ENCODE measurements around the gene RANBP3. TPM values are rescaled to one million over a fixed set of nuclear protein-coding genes. Genes with fewer than 3 reads are reported as not detected.

The RANBP3 gene
- total RNA-seq, 5 donors from 2014 or later (not counting 1 experiment from before 2014, with no cell fraction given): 90.2 to 101 (median 98.3) TPM

DNA sequence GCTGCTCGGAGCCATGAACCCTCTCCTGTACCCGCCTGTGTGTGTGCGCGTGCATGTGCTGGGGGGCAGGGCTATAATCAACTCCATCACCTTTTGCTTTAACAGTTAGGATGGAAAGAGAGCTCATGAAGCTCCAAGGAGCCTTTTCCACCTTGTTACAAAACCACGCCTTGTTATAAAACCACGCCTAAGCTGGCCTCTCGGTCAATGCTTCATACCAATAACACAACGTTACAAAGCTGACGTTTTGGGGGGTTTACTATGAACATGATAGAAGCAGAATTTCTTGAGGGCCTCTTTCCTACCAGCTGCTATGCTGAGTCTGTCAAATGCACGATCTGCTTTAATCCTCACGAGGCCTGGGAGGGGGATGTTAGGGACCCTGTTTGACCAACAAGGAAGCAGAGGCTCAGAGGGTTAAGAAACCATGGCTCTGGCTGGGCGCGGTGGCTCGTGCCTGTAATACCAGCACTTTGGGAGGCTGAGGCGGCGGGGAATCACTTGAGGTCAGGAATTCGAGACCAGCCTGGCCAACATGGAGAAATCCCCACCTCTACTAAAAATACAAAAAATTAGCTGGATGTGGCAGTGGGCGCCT lies 52.0 kb downstream of the RANBP3 start:
- CTCF ChIA-PET: no interaction called here
- Mint-ChIP-seq H3K27ac (no peak overlapping the region), H3K4me3 (no peak overlapping the region), H3K27me3 (no peaks in the 10 kb centered on the region), H3K36me3 (peaks cover 48% of the 10 kb centered on the region), H3K9me3 (no peaks in the 10 kb centered on the region), H3K4me1 (no peaks in the 10 kb centered on the region)
- POLR2A ChIA-PET: no interaction called here
- H3K4me3 ChIP-seq (ENCODE audit: control insufficient read depth in 1 of 2, extremely low read depth in 1 of 2, low read length in 1 of 2): no peak overlapping the region
- H3K4me1 ChIP-seq (ENCODE audit: control insufficient read depth in 1 of 2, extremely low read depth in 1 of 2, insufficient read depth in 2 of 2, low read length in 2 of 2): no peaks in the 10 kb centered on the region
- DNase-seq (no peak), ATAC-seq (replicated peaks in 1 of 4) (no peak)
- WGBS (ENCODE audit: insufficient coverage): 93% methylated on average over 3 of the region's 18 CpGs
- peaks cover 62 to 97% of the 10 kb centered on the region in 2 donors for H3K36me3 ChIP-seq (ENCODE audit: control insufficient read depth in 2 of 2, extremely low read depth in 1 of 2, insufficient read depth in 1 of 2, low read length in 1 of 2)
- H3K27ac ChIP-seq (ENCODE audit: low read length): no peak overlapping the region
- H3K9me3 ChIP-seq: no peaks in the 10 kb centered on the region
- no peaks in the 10 kb centered on the region for H3K27me3 ChIP-seq (replicated peaks in 1 of 2; ENCODE audit: control insufficient read depth in 2 of 2, extremely low read depth in 1 of 2, insufficient read depth in 2 of 2, low read length in 1 of 2)

DNA sequence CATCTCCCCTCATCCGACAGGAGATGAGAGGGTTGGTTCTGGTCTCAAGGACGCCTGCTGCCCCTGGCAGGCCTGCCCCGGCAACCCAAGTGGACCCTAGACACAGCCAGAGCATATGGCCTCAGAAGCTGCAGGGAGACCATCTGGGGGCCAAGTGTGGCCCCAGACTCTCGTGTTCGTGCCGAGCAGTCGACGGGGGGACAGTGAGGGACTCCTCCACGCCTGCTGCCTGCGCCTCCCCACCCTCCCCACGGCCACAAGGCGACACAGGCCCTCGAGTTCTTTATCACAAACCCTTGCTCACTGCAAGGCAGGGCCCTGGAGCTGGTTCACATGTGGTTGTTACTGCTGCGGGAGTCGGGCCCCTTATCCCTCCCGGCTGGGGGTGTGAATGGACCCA lies 54.6 kb downstream of the RANBP3 start:
- H3K9me3 Mint-ChIP-seq: no peaks in the 10 kb centered on the region
- H3K4me3 Mint-ChIP-seq: no peak overlapping the region
- no peak overlapping the region for H3K27ac Mint-ChIP-seq
- no peaks in the 10 kb centered on the region for H3K27me3 ChIP-seq (replicated peaks in 1 of 2; ENCODE audit: control insufficient read depth in 2 of 2, extremely low read depth in 1 of 2, insufficient read depth in 2 of 2, low read length in 1 of 2)
- no peak for ATAC-seq (replicated peaks in 1 of 4)
- 97% methylated on average over 13 of the region's 16 CpGs for WGBS (ENCODE audit: insufficient coverage)
- H3K27me3 Mint-ChIP-seq: no peaks in the 10 kb centered on the region
- DNase-seq: no peak
- no peaks in the 10 kb centered on the region for H3K4me1 Mint-ChIP-seq
- ChIA-PET POLR2A (no interaction called here), CTCF (no interaction called here)
- peaks cover 41% of the 10 kb centered on the region for H3K36me3 Mint-ChIP-seq
- no peaks in the 10 kb centered on the region for H3K9me3 ChIP-seq
- H3K27ac ChIP-seq (ENCODE audit: low read length): no peak overlapping the region
- peaks cover 57 to 96% of the 10 kb centered on the region in 2 donors for H3K36me3 ChIP-seq (ENCODE audit: control insufficient read depth in 2 of 2, extremely low read depth in 1 of 2, insufficient read depth in 1 of 2, low read length in 1 of 2)
- H3K4me1 ChIP-seq (ENCODE audit: control insufficient read depth in 1 of 2, extremely low read depth in 1 of 2, insufficient read depth in 2 of 2, low read length in 2 of 2): no peaks in the 10 kb centered on the region
- no peak overlapping the region for H3K4me3 ChIP-seq (ENCODE audit: control insufficient read depth in 1 of 2, extremely low read depth in 1 of 2, low read length in 1 of 2)

DNA sequence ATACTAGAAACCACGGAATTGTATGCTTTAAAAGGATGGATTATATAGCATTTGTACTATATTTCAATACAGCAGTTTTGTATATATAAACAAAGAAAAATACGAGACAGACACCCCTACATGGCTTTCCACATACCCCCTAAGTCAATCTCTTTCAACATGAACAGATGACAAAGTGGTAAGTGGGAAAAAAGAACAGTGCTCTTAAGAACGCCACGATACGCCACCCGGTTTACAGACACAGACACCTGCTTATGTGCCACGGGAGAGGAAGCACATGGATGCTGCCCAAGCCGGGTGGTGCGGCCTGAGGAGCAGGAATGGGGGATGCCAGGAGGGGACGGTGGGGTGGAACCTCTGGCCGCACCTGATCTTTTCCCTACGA lies 55.8 kb downstream of the RANBP3 start:
- H3K9me3 ChIP-seq: no peaks in the 10 kb centered on the region
- DNase-seq: no peak
- Mint-ChIP-seq H3K4me1 (no peaks in the 10 kb centered on the region), H3K9me3 (no peaks in the 10 kb centered on the region), H3K4me3 (no peak overlapping the region), H3K36me3 (peaks cover 35% of the 10 kb centered on the region), H3K27me3 (no peaks in the 10 kb centered on the region), H3K27ac (peak overlapping the region in 1 of 2 donors; percentile 50)
- CTCF ChIA-PET: interaction anchor here in 1 of 2 donors (0.6 kb wide), 1 partner anchor 177 kb away, joined by 4 read pairs; no protein-coding TSS in a partner anchor
- 95% methylated on average over 6 of the region's 12 CpGs for WGBS (ENCODE audit: insufficient coverage)
- H3K4me3 ChIP-seq (ENCODE audit: control insufficient read depth in 1 of 2, extremely low read depth in 1 of 2, low read length in 1 of 2): no peak overlapping the region
- POLR2A ChIA-PET: no interaction called here
- H3K27ac ChIP-seq (ENCODE audit: low read length): no peak overlapping the region
- ATAC-seq (replicated peaks in 1 of 4): no peak
- H3K4me1 ChIP-seq (ENCODE audit: control insufficient read depth in 1 of 2, extremely low read depth in 1 of 2, insufficient read depth in 2 of 2, low read length in 2 of 2): no peaks in the 10 kb centered on the region
- peaks cover 51 to 96% of the 10 kb centered on the region in 2 donors for H3K36me3 ChIP-seq (ENCODE audit: control insufficient read depth in 2 of 2, extremely low read depth in 1 of 2, insufficient read depth in 1 of 2, low read length in 1 of 2)
- H3K27me3 ChIP-seq (replicated peaks in 1 of 2; ENCODE audit: control insufficient read depth in 2 of 2, extremely low read depth in 1 of 2, insufficient read depth in 2 of 2, low read length in 1 of 2): no peaks in the 10 kb centered on the region

DNA sequence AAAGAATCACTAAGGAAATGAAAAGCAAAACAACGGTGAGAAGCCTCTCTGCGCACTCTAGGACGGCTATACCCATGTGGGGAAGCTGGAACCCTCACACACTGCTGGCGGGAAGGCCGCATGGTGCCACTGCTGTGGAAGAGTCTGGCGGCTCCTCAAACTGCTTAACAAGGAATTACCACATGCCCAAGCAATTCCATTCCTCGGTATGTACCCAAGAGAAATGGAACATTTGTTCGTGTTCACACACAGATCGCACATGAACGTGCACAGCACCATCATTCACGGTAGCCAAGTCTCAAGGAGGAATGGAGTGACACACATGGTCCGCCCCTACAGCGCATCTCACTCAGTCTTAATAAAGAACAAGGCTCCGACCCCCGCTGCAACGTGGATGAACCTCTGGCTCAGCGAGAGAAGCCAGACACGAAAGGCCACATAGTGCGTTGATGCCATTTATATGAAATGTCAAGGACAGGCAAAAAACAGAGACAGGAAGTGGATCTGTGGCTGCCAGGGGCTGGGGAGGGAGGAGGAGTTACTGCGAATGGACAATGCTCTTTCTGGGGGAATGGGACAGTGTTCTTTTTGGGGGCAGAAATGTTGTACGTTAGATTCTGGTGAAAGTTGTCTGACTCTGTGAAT lies 56.3 kb downstream of the RANBP3 start:
- 97% methylated on average over 19 of the region's 21 CpGs for WGBS (ENCODE audit: insufficient coverage)
- H3K36me3 ChIP-seq (ENCODE audit: control insufficient read depth in 2 of 2, extremely low read depth in 1 of 2, insufficient read depth in 1 of 2, low read length in 1 of 2): peaks cover 51 to 96% of the 10 kb centered on the region in 2 donors
- H3K4me1 Mint-ChIP-seq: no peaks in the 10 kb centered on the region
- ChIA-PET POLR2A (no interaction called here), CTCF (no interaction called here)
- no peak overlapping the region for H3K4me3 ChIP-seq (ENCODE audit: control insufficient read depth in 1 of 2, extremely low read depth in 1 of 2, low read length in 1 of 2)
- DNase-seq (no peak), ATAC-seq (replicated peaks in 1 of 4) (no peak)
- no peak overlapping the region for H3K4me3 Mint-ChIP-seq
- H3K27me3 ChIP-seq (replicated peaks in 1 of 2; ENCODE audit: control insufficient read depth in 2 of 2, extremely low read depth in 1 of 2, insufficient read depth in 2 of 2, low read length in 1 of 2): no peaks in the 10 kb centered on the region
- H3K9me3 ChIP-seq: no peaks in the 10 kb centered on the region
- H3K9me3 Mint-ChIP-seq: no peaks in the 10 kb centered on the region
- no peaks in the 10 kb centered on the region for H3K27me3 Mint-ChIP-seq
- H3K36me3 Mint-ChIP-seq: peaks cover 33% of the 10 kb centered on the region
- H3K27ac Mint-ChIP-seq: peak overlapping the region in 1 of 2 donors; percentile 50
- H3K27ac ChIP-seq (ENCODE audit: low read length): no peak overlapping the region
- no peaks in the 10 kb centered on the region for H3K4me1 ChIP-seq (ENCODE audit: control insufficient read depth in 1 of 2, extremely low read depth in 1 of 2, insufficient read depth in 2 of 2, low read length in 2 of 2)

DNA sequence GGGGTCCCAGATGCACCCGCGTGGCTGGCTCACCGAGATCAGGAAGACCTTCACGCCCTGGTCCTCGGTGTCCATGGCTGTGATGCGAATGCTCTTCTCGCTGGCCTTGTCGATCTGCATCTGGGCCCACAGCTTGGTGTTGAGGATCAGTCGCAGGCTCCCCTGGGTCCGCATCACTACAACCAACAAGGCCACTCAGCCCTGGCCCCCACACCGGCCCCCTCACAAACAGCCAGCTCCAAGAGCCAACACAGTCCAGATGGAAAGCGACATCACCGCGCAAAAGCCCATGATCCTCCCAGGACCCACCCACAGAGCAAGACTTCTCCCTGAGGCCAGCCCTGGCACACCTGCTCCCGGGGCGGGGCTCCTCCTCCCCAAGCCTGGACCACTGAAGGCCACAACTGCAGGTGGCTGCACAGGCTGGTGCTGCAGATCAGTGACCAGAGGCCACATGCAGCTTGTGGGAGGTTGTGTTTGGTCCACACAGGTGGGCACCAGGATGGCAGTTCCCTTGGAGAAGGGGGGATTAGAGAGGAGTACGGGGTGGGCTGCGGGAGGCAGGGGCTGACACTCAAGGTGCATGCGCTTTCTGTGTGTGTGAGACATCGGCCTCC lies 59.4 kb downstream of the RANBP3 start:
- H3K9me3 ChIP-seq: no peaks in the 10 kb centered on the region

DNA sequence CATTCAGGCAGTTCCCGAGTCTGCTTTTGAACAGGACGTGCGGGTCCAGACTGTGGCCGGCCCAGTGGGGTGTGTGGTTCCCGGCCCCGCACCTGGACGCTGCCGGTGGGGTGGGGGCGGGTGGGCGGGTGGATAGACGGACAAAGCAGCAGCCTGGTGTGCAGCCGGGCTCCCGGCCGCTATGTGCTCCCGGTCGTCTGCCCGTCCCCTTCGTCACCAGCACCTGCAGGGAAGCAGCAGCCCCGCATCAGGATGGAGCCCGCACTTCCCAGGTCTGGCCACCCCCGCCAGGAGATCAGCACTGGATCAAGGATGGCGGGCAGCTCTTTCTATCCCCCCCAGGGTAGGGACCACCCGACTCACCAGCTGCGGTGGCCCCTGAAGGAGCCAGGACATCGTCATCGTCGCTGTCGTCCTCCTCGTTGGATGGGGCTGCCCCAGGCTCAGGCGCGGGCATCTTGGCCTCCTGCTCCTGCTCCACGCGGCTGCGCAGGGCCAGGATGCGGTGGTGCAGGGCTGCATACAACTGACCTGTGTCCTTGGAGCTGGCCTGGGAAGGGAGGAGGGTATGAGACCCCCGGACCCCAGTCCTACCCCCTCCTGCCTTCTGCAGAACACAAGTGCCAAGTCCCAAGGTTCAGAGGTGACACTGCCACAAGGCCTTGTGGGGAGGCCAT lies 60.4 kb downstream of the RANBP3 start:
- H3K4me3 ChIP-seq (ENCODE audit: control insufficient read depth in 1 of 2, extremely low read depth in 1 of 2, low read length in 1 of 2): no peak overlapping the region
- H3K4me1 Mint-ChIP-seq: no peaks in the 10 kb centered on the region
- peaks cover 12% of the 10 kb centered on the region for H3K36me3 Mint-ChIP-seq
- DNase-seq (no peak), ATAC-seq (replicated peaks in 1 of 4) (no peak)
- no peaks in the 10 kb centered on the region for H3K27me3 Mint-ChIP-seq
- H3K9me3 ChIP-seq: no peaks in the 10 kb centered on the region
- WGBS (ENCODE audit: insufficient coverage): 95% methylated on average over 30 of the region's 36 CpGs
- ChIA-PET CTCF (no interaction called here), POLR2A (no interaction called here)
- H3K9me3 Mint-ChIP-seq: no peaks in the 10 kb centered on the region
- peaks cover 35 to 79% of the 10 kb centered on the region in 2 donors for H3K36me3 ChIP-seq (ENCODE audit: control insufficient read depth in 2 of 2, extremely low read depth in 1 of 2, insufficient read depth in 1 of 2, low read length in 1 of 2)
- H3K4me1 ChIP-seq (ENCODE audit: control insufficient read depth in 1 of 2, extremely low read depth in 1 of 2, insufficient read depth in 2 of 2, low read length in 2 of 2): no peaks in the 10 kb centered on the region
- no peak overlapping the region for H3K27ac Mint-ChIP-seq
- H3K27ac ChIP-seq (ENCODE audit: low read length): no peak overlapping the region
- no peaks in the 10 kb centered on the region for H3K27me3 ChIP-seq (replicated peaks in 1 of 2; ENCODE audit: control insufficient read depth in 2 of 2, extremely low read depth in 1 of 2, insufficient read depth in 2 of 2, low read length in 1 of 2)
- H3K4me3 Mint-ChIP-seq: no peak overlapping the region

More for the DNA sequence above, 59.4 kb downstream of the RANBP3 start:
- CTCF ChIA-PET: no interaction called here
- Mint-ChIP-seq H3K27me3 (no peaks in the 10 kb centered on the region), H3K9me3 (no peaks in the 10 kb centered on the region), H3K4me3 (no peak overlapping the region), H3K27ac (no peak overlapping the region), H3K36me3 (peaks cover 19% of the 10 kb centered on the region), H3K4me1 (no peaks in the 10 kb centered on the region)
- H3K4me1 ChIP-seq (ENCODE audit: control insufficient read depth in 1 of 2, extremely low read depth in 1 of 2, insufficient read depth in 2 of 2, low read length in 2 of 2): no peaks in the 10 kb centered on the region
- 96% methylated on average over 16 of the region's 20 CpGs for whole genome bisulfite sequencing (ENCODE audit: insufficient coverage)
- no peak overlapping the region for H3K4me3 ChIP-seq (ENCODE audit: control insufficient read depth in 1 of 2, extremely low read depth in 1 of 2, low read length in 1 of 2)
- H3K27ac ChIP-seq (ENCODE audit: low read length): no peak overlapping the region
- POLR2A ChIA-PET: no interaction called here
- H3K27me3 ChIP-seq (replicated peaks in 1 of 2; ENCODE audit: control insufficient read depth in 2 of 2, extremely low read depth in 1 of 2, insufficient read depth in 2 of 2, low read length in 1 of 2): no peaks in the 10 kb centered on the region
- DNase-seq (no peak), ATAC-seq (replicated peaks in 1 of 4) (no peak)
- peaks cover 37 to 87% of the 10 kb centered on the region in 2 donors for H3K36me3 ChIP-seq (ENCODE audit: control insufficient read depth in 2 of 2, extremely low read depth in 1 of 2, insufficient read depth in 1 of 2, low read length in 1 of 2)

Data from T-cell (primary cell).